ENCODE measurements around the gene CAMK2A.

DNA sequence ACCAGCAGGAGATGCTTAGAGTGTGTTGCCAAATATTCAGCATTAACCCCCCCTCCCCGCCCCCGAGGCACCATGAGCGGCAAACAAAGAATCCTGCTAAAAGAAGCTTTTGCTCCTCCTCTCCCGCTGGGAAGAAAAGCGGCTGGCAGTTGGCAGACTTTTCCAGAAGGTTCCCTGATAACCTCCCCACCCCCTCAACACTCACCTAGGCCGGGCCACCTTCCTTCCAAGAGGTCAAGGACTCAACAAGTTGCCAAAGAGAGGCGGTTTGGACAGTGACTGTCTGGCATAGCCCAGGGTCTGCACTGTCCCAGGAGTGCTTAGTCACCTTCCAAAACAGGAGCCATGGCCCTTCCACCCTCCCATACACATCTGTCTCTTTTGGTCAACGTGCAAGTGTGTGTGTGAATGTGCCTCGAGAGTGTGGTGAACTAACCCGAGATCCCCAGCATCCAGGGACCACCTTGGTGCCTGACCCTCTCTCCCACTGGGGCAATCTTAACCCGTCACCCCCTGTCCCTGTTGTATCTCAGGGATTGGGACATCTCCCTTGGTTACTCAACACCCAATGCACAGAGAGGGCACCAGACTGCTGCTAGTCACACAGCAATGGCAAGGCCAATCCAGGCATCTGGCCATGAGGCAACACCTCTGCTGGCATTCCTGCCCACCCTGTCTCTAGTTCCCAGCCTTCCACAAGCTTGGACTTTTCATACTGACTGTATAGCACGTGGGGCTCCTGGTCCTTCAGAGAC lies 18.9 kb downstream of the CAMK2A start:
- TF ChIP-seq, protein P1, sequence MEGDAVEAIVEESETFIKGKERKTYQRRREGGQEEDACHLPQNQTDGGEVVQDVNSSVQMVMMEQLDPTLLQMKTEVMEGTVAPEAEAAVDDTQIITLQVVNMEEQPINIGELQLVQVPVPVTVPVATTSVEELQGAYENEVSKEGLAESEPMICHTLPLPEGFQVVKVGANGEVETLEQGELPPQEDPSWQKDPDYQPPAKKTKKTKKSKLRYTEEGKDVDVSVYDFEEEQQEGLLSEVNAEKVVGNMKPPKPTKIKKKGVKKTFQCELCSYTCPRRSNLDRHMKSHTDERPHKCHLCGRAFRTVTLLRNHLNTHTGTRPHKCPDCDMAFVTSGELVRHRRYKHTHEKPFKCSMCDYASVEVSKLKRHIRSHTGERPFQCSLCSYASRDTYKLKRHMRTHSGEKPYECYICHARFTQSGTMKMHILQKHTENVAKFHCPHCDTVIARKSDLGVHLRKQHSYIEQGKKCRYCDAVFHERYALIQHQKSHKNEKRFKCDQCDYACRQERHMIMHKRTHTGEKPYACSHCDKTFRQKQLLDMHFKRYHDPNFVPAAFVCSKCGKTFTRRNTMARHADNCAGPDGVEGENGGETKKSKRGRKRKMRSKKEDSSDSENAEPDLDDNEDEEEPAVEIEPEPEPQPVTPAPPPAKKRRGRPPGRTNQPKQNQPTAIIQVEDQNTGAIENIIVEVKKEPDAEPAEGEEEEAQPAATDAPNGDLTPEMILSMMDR (conservative IDR thresholded peaks at IDR 0.05; ENCODE audit: low read length), result no peak
- TF ChIP-seq EZH2phosphoT487 (IDR thresholded peaks at IDR 0.05; ENCODE audit: borderline replicate concordance, low read depth, low read length), result no peak
